GM21526 (cell line): ENCODE results near the gene GRIN1.

ENCODE experiments used
- ATAC-seq: cut with Tn5 transposase; IDR thresholded peaks from one replicate; pipeline ENCODE4 v1.9.1; 2021; ENCODE audit warnings: moderate library complexity; ENCODE audit not compliant: unreplicated experiment, low FRiP score

Gene GRIN1

GRCh38 chr9:137161558-137162486 is 22.9 kb downstream of the GRIN1 start:
- ATAC-seq, result no peak

- ATAC-seq, result no peak
Measured at GRCh38 chr9:137162505-137163364, 23.8 kb downstream of the GRIN1 start.

DNA sequence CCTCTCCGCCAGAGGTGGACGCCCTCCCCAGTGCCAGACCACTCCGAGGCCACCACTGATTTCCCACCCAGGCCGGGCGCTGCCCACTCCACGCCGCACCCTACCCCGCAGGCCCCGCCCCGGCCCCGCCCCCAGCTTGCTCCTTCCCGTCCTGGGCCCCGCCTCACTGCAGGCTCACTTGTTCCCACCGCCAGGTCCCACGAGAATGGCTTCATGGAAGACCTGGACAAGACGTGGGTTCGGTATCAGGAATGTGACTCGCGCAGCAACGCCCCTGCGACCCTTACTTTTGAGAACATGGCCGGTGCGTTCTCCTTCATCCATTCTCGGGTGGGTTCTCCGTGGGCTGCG is 24.4 kb downstream of the GRIN1 start:
- no peak for ATAC-seq

DNA sequence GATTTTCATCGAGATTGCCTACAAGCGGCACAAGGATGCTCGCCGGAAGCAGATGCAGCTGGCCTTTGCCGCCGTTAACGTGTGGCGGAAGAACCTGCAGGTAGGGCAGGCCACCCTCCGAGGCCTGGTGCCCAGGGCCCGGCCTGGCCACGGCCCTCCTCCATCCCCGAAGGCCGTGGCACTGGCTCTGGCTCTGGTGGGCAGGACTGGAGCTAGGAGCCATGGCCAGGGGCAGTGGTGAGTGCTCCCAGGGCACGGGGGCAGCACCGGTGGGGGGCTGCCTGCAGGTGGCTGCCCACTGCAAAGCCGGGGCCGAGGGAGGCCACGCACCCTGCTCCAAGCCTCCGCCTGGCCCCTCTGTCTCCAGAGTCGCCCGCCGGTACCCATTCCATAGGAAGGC is 24.9 kb downstream of the GRIN1 start:
- ATAC-seq, result no peak

GRCh38 chr9:137164370-137165249 is 25.7 kb downstream of the GRIN1 start:
- ATAC-seq, result no peak

GRCh38 chr9:137165250-137165836 is 26.4 kb downstream of the GRIN1 start:
- ATAC-seq, result no peak

DNA sequence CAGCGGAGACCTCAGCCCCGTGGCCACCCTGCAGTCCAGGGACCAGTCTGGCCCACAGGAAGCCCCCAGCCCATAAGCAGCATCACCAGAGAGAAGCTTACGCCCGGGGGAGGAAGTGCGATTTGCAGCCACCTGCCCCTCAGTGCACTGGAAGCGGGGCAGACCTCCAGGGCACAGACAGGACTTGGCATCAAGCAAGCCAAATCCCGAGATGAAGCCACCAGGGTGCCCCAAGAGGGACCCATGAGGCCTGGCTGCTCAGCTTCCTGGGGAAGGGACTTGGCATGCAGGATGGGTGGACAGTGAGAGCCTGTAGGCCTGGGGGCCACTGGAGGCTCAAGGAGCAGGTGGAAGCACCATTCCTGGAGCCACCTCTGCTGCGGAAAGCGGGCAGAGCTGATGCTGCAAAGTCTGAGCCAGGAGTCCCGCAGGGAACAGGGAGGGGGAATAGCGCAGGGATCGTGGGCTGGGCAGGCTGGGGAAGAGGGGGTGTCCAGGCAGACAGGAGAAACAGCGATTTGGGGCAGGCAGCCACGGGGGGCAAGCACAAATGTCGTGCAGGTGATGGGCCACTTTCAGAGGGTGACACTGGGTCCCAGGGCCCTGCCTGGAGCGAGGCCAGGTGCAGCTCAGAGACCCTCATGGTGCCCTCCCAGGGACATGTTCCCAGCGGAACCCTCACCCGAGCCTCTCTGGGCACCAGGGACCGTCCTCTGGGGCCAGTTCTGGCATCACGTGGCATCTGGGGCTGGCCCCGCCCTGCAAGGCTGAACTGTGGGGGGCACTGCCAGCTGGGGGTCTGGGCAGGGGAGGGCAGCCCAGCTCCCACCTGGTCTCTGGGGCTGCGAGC is 27.7 kb downstream of the GRIN1 start:
- ATAC-seq, result no peak

DNA sequence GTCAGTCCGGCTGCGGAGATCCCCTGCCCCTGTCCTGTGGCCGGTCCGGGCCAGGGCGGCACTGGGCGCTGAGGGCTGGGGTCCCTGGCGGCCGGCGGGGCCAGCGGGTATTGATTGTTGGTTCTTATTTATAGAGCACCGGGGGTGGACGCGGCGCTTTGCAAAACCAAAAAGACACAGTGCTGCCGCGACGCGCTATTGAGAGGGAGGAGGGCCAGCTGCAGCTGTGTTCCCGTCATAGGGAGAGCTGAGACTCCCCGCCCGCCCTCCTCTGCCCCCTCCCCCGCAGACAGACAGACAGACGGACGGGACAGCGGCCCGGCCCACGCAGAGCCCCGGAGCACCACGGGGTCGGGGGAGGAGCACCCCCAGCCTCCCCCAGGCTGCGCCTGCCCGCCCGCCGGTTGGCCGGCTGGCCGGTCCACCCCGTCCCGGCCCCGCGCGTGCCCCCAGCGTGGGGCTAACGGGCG is 28.4 kb downstream of the GRIN1 start:
- no peak for ATAC-seq

- ATAC-seq, result no peak
Measured at GRCh38 chr9:137167747-137168572, 29.0 kb downstream of the GRIN1 start.

DNA sequence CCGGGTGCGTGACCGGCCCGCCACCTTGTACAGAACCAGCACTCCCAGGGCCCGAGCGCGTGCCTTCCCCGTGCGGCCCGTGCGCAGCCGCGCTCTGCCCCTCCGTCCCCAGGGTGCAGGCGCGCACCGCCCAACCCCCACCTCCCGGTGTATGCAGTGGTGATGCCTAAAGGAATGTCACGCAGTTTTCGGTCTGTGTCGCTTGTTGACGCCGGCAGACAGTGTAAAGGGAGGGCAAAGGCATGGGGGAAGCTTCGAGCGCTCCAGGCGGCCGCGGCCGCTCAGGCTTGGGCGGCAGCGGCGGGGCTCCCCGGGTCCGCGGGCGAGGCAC is 29.6 kb downstream of the GRIN1 start:
- no peak for ATAC-seq

DNA sequence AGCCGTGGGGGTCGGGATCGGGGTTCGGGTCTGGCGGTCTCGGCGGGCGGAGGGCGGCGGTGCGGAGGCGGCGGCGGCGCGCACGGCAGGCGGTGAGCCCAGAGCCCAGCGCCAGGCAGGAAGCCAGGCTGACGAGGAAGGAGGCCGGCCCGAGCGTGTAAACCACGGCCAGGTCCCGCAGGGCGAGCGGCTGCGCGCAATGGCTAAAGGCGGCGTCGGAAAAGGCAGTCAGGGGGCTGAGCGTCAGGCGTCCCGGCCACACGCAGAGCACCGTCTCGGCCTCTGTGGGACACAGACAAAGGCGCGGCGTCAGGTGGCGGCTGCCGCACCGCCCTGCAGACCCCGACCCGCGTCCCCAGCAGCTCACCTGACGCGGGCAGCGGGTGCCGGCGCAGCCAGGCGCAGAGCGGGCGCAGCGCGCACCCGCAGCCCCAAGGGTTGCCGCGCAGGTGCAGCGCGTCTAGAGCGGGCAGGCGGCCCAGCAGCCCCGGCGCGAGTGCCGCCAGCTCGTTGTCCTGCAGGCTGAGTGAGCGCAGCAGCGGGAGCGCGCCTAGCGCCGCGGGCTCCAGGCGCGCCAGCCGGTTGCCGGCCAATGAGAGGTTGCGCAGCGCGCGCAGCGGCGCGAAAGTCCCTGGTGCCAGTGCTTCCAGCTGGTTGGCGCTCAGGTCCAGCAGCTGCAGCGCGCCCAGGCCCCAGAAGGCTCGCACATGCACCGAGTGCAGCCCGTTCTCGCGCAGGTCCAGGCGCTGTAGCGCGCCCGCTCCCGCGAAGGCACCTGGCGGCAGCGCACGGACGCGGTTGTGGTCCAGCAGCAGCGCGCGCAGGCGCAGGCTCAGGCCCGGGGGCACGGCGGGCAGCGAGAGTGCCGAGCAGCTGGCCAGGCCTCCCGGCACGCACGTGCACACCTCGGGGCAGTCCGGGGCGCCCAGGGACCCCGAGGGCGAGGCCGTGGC is 30.2 kb downstream of the GRIN1 start:
- no peak for ATAC-seq

- ATAC-seq, result no peak
Measured at GRCh38 chr9:137169896-137170358, 31.0 kb downstream of the GRIN1 start, which contains the start of gene LRRC26. LRRC26 (minus strand) TSS chr9:137170051; CDS start chr9:137169943, 108 bp downstream.

DNA sequence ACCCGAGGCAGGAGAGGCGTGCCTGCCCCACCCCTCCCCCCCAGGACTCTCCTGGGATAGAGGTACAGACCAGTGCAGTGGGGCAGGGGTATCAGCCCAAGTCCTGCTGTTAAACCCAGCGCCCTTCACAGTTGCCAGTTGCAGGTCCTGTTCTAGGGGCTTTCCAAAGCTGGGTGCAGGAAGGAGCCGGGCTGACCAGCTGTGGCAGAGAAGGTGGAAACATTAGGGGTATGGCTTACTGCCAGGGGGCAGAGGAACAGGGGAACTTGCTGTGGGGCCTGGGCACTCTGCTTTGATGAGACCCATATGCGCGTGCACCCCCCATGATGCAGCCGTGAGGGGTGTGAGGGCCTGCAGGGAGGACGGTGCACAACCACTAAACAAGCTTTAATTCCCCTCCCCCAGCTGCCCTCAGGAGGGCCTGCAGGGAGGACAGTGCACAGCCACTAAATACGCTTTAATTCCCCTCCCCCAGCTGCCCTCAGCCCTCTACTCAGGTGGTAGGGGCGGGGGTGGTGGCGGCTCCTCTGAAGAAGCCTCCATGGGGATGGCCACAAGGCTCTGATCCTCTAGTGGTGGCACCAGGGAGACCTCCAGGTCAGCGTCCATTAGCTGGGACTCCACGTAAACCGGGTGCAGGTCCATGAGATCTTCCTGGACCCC is 31.7 kb downstream of the GRIN1 start:
- no peak for ATAC-seq

- no peak for ATAC-seq
Measured at GRCh38 chr9:137171149-137171900, 32.4 kb downstream of the GRIN1 start.

GRCh38 chr9:137172901-137173795 is 34.2 kb downstream of the GRIN1 start:
- ATAC-seq, result no peak
